HG02884 (cell line): Measurements from ENCODE around the gene PDE8A.
"Not testable (repeated sequence)": the region's sequence is repeated elsewhere in the genome, so short reads cannot be mapped to it uniquely, and the experiment has no call there.

ENCODE experiments used
- ATAC-seq: cut with Tn5 transposase; IDR thresholded peaks from one replicate; pipeline ENCODE4 v1.9.1; 2021; ENCODE audit warnings: mild to moderate bottlenecking, moderate library complexity; ENCODE audit not compliant: unreplicated experiment

Gene PDE8A

DNA sequence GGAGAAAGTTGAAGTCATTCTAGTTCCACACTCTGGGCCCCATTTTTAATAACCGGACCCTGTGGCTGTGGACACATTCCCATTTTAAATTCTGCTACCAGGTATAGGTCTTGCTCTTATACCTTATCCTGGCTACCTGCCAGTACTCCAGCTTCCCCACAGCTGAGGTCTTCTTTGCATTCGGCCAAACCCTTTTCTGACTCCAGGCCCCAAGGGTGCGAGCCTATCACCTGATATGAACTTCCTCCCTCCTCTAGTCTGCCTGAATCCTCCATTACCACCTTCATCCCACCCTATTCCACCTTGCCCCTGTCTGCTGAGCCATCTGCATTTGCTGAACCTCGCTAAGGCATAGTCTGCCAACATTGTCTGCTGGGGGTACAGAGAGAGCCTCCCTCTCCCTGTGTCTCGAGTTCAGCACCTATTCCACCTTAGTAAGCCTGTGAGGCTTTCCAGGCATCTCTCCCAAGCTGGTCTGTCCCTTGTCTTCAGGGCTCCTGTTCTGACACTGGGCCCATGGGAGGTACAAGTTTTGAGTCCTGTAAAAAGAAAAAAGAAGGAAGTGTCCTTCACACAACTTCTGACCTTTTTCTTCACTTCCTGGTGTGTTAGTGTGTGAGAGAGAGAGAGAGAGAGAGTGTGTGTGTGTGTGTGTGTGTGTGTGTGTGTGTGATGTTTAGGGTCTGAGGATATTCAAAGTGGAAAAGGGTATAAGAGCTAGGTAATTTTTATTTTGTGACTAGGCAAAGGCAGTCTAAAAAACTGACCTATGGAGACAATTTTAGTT, 27.0 kb downstream of the PDE8A start:
- ATAC-seq = no peak

DNA sequence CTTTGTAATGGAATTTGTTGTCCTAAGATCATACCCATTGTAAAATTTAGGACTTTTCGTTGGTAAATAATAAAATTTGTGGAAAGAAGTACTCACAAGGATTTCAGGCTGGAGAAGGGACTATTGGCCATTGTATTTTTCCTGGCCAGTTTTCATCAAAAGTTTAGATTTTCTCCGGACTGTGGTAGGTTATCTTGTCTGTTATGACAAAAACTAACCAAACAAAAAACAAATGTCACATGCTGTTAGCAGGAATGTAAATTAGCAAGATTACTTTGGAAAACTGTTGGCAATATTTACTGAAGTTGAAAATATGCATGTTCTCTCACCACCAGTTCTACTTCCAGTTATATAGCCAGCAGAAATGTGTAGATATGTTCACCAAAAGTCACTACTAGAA, 27.8 kb downstream of the PDE8A start:
- no peak for ATAC-seq

DNA sequence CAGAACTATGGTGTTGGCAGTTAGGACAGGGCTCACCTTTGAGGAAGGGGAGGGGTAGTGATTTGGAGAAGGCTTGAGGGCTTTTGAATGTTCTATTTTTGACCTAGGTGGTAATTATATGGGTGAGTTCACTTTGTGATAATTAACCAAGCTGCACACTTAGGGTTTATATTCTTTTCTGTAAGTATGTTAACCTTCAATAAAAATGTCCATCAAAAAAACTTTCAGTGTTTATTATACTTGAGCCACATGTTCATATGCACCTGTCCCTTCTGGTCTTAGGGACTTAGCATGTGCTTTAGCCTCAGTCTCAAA, 28.4 kb downstream of the PDE8A start:
- ATAC-seq = no peak

DNA sequence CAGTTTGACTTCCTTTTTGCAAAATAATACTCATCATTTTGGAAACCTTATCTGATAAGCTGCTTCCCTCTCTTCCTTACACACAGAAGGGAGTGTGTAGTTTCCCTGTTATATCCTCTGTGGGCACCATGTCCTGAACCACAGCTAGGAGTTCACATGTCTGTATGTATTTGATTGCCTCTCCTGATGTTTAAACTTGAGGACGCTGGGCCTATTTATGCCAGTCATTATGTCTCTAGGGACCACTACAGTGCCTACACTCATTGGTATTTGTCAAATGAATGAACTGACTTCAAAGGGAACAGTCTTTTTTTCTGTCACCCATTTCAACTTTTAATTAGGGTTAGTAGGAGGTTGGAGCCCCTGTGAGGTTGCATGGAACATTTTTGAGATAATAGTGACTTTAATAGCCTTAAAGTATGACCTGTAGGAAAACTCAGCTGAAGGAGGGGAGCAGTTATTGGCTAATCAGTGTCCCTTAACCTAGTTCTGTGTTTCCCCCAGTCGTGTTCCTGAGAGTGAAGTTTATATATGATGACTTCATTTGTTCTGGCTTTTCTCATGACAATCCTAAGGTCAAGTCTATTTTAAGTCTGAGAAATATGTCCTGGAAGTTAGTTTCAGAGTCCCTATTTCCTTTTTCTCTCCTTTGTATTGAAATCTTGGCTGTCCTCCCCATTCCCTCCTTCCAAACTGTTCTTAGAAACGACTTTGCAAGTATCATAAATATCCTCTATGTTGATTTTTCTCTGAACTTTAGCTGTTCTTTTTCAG, 28.9 kb downstream of the PDE8A start:
- ATAC-seq = no peak

DNA sequence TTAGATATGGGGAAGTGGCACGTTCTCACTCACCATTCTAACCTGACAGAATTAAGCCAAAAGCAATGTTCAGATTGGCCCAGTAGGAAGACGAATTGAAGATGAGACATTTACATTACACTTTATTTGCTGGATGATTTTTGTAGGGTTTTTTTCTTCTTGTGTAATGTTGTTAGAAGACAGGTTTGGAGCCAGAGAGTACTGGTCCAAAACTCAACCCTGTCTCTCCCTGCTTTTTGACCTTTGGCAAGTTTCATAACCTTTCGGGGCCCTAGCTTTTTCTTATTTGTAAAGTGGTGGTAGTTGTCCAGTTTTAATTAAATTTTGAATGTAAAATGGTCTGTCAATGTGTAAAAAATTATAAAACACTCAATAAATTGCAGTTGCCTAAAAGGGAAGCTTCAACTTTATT, 29.5 kb downstream of the PDE8A start:
- no peak for ATAC-seq

DNA sequence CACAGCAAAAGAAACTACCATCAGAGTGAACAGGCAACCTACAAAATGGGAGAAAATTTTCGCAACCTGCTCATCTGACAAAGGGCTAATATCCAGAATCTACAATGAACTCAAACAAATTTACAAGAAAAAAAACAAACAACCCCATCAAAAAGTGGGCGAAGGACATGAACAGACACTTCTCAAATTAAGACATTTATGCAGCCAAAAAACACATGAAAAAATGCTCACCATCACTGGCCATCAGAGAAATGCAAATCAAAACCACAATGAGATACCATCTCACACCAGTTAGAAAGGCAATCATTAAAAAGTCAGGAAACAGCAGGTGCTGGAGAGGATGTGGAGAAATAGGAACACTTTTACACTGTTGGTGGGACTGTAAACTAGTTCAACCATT, 30.1 kb downstream of the PDE8A start:
- not testable (repeated sequence) for ATAC-seq

DNA sequence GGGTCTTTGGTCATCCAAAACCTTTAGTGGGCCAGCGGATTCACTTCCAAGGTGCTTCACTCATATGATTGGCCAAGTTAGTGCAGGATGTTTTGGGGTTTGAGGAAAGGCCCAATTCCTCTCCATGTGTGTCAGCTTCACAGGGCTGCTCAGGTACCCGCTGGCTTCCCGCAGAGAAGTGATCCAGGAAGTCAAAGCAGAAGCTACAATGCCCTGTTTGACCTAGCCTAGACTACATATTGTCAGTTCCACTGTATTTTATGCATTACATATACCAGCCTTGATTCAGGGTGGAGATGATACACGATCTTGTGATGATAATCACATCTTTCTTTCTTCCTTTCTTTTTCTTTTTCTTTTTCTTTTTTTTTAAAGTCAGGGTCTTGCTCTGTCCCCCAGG, 32.1 kb downstream of the PDE8A start:
- no peak for ATAC-seq

DNA sequence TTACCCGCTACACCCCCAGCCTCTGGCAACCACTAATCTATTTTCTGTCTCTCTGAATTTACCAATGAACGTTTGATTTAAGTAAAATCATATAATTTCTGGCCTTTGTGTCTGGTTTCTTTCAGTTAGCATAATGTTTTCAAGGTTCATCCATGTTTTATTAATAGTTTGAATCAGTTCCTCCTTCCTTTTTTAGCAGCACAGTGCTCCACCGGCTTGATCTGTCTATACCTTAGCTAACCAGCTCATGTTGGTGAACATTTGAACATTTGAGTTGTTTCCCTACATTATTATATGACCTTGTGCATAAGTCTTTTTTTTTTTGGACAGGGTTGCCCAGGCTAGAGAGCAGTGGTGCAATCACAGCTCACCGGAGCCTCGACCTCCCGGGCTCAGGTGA, 33.3 kb downstream of the PDE8A start:
- ATAC-seq = no peak

DNA sequence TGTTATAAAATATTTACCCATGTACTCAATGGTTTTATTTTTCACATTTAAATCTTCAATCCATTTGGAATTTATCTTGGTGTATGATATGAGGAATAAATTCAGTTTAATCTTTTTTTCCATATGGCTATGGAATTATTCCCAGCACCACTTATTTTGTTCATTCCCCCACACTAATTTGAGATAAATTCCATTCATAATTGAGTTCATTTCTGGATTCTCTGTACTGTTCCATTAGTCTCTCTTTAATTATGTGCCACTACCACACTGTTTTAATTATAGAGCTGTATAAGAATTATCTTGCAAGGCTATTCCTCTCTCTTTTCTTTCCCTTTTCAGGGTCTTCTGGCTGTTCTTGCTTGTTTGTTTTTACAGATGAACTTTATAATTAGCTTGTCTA, 34.6 kb downstream of the PDE8A start:
- ATAC-seq = no peak

DNA sequence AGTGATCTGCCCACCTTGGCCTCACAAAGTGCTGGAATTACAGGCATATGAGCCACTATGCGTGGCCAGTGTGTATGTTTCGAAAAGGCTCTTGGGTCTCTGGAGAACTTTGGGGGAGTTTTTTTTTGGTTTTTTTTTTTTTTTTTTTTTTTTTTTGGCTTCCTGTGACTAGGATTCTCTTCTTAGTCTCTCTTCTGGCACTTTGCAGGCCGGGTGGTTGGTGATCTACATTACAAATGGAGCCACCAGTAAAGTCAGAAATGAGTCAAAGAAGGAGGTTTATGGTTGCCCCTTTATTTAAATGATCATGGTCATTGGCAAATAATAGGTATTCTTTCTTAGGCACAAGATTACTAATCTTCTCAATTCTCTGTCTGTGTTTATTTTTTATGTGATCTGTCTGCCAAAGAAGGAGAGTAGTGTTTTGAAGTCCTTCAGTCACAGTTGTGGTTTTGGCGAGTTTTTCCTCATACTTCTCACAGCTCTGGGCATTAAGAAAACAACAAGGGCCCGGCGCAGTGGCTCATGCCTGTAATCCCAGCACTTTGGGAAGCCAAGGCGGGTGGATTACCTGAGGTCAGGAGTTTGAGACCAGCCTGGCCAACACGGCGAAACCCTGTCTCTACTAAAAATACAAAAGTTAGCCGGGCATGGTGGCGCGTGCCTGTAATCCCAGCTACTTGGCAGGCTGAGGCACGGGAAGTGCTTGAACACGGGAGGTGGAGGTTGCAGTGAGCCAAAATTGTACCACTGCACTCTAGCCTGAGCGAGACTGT, 38.3 kb downstream of the PDE8A start:
- no peak for ATAC-seq

DNA sequence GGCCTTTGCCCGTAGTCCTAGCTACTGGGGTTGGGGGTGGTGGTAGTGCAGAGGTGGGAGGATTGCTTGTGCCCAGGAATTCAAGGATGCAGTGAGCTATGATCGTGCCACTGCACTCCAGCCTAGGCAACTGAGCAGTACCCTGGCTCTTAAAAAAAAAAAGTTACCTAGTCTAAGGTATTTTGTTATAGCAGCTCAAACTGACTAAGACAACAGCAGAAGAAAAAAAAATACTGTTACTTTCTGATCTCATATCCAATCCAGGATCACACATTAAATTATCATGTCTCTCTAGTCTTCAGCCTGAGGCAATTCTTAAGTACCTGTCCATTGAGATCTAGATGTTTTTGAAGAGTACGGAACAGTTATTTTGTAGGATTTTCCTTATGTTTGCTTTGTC, 39.8 kb downstream of the PDE8A start:
- no peak for ATAC-seq

DNA sequence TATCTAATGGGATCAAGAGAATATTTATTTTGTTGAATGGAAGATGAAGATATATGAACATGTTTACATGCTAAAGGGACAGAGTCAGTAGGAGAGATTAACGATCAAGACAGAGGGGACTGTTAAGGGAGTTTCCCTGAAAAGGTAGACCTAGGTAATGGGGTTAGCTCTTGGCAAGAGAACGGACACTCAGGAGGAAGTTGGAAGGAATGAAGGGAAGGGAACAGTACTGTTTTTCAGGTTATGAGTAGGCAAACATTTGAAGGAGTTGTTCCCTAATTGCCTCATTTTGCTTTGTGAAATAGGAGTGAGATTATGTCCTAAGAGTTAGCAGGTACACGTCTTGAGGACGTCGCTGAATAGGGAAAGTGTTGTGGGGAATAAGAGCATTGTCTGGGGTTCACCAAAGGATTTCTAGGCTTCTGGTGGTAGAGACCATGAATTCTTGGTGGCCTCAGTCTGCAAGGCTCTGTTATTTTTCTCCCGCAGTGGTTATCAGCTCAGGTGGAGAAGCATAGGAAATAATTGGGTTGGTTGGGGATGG, 41.3 kb downstream of the PDE8A start:
- no peak for ATAC-seq

DNA sequence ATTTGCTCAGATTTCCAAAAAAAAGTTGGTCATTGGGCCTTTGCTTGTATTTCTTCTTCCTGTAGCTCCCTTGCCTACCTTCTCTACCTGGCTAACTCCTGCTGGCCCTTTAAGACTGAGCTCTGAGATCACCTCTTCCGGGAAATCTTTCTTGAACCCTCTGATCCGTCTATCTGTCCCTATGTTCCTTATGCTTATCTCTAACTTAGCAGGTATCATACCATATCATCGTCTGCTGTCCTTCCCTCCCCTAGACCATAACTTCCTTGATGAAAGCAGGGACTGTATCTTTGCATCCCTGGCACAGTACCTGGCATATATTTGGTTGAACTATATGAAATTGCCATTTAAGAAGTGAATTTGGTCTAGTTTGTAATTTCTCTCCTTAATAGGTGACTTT, 42.3 kb downstream of the PDE8A start:
- no peak for ATAC-seq

DNA sequence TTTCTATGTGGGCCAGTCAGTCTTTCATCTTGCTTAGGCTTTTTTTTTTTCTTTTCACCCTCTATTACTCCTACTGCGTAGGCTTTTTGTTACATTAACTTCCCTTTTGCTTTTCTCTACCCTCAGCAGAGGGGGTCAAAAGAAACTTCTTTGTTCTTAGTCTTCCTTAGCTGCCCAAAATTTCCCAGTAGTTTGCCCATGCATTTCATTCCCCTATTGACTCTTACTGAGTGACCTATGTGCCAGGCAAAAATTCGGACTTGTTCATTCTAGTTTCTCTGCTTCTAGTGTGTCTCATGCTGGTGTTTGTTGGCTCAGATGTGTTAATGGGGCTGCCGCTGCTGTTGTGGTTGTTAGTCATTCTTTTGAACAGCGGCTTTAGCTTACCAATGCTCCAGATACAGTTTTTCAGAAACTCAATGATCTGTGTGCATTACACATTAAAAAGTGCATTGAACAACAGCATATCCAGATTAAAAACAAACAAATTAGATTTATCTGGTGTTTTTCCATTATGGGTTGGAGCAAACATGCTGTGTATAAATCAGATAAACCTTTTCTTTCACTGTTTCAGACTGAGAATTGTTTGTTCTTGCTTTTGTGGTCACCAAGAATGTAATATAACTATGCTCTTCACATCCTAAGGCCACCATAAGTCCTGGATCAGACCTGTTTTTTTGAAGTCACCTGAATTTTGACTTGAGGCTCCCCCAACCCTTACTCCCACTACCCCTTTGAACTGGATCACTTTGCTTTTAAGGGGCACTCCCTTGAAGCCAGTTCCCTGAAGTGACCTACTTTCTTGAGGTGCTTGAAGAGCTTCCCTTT, 43.1 kb downstream of the PDE8A start:
- ATAC-seq = no peak

DNA sequence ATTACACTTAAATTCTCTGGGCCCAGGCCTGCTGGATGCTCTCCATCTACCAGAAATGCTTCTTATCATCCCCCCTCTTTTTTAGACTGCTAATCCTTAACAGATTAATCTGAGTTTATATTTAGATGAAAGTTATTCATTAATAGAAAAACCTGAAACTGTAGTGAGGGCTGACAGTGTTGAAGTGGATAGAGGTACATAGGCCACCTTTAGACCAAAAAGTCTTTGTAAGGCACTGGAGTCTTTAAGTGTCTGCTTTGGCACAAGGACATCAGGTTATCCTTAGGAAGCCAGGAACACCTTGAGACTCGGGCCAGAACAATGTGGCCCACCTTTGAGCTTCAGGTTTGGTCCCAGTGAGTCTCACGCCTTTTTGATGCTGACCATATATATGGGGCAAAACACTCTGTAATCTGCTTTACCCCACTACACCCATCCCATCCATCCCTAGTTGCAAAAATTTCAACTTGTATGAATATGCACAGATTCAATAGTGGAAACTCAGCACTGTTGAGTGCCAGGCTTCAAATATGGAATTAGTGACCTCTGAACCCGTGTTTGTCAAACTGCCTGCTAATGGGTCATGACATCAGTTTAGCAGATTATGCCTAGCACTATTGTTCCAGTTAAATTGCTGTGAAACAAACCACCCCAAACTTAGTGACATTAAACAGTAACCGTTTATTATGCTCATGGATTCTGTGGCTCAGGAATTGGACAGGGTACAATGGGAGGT, 44.0 kb downstream of the PDE8A start:
- ATAC-seq = no peak

DNA sequence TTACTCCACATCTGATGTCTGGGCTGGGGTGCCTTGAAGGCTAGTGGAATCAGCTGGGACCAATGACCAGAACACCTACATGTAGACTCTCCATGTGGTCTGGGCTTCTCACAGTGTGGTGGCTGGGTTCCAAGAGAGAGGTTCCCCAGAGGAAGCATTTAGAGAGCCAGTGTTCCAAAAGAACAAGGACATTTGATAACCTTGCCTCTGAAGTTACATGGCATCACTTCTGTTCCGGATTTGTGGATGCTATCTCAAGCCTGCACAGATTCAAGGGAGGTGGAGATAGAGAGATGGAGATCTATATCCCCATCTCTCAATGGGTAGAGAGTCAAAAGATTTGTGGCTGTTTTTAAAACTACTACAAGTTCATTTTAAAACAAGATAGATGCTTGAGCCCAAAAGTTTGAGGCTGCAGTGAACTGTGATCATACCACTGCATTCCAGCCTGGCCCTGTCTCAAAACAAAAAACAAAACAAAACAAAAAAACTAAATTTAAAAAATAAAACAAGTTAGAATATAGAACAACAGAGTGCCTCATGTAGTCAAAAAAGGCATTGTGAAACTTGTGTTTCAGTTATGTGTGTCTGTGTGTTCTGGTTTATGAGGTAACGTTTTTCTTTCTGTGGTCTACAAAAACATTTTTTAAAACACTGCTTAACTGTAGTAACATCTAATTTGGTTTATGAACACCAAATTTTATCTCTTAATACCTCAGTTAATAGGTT, 44.8 kb downstream of the PDE8A start:
- peak; percentile 42 for ATAC-seq

DNA sequence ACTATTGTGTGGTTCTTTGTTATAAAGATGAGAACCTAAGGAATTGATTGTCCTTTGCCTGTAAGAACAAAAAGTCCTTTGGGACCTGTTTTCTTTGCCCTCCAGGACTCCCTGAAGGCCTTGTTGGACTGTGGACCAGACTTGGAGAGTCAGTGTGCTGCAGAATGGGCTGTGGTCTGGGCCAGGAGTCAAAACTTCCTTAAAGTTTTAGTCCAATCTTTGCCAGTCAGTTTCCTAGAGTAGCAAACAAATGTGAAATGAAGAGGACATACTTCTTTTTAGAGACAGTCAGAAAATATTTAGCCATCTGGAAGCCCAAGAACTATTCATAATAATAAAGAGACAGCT, 45.4 kb downstream of the PDE8A start:
- ATAC-seq = no peak

DNA sequence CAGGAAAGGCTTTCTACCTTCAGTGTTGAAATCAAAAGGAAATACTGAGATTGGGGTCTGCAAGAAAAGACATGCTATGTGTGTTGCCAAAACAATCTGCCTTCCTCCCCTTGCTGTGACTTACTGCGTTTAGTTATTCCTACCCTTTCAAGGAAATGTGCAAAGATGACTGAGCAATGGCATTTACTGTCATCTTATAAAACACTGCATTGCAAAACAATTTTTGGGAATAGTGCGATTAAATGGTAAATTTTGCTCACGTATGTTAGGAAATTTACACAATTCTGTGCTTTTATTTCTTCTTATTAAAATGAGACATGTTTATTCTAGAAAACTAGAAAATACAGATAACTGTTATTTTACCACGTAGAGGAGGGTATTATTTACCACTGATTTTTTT, 45.8 kb downstream of the PDE8A start:
- ATAC-seq = no peak

DNA sequence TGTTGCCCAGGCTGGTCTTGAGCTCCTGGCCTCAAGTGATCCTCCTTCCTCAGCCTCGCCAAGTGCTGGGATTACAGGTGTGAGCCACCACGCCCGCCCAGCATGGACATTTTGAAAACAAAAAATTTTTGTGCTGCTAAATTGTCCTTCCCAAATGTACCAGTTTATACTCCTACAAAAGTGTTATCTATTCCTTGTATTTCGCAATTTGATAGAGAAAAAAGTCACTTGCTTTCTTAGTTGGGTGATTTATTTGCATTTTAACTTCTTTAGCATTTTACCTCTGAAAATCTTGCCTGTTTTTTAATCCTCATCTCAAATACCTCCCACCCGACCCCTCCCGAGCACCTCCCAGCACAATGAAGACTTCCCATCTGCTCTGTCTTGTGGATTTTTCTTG, 46.8 kb downstream of the PDE8A start:
- no peak for ATAC-seq

DNA sequence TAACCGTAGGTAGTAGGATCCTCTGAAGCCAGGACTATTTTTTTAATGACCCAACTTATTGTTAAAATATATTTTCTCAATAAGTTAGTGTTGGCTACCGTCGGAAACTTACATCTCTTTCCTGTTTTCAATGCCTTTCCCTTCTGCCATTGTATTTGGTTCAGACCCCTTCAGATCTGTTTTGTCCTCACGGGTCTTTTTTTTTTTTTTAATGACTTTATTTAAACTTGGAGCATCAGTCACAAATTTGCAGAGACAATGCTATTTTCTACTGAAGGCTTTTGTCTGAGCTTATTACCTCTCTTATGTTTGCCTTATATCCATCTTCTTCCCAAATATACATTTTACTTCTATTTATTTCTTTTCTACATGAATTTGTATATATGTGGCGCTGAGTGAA, 47.6 kb downstream of the PDE8A start:
- ATAC-seq = no peak
